GM12801 (cell line): Measurements from ENCODE around the gene AGFG1.
"Not testable (repeated sequence)": the region's sequence is repeated elsewhere in the genome, so short reads cannot be mapped to it uniquely, and the experiment has no call there.

ENCODE experiments used
- TF ChIP-seq, protein P1 (sequence below): IDR thresholded peaks from one replicate; pipeline ENCODE4 v1.5.1; 2011; ENCODE audit warnings: control low read depth; ENCODE audit not compliant: insufficient read length; ENCODE audit errors: extremely low read depth

The AGFG1 gene

DNA sequence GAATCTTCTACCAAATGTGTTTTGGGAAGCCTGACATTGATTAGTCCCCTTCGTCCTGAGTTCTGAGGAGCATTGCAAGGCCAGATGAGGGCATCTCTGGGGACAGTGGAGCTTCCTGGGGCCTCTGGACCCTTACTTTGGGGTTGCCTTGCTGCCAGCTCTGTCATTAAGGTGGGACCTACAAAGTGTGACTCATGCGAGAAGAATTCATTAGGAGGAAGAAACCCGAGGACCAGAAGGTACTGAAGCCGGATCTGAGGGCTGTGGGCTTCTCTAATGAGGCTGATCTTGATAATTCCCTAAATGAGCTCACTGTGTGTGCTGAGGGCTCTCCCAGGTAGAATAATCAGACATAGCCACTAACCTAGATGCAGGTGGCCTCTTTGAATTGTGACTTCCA, 126.0 kb downstream of the AGFG1 start:
- TF ChIP-seq, protein P1, sequence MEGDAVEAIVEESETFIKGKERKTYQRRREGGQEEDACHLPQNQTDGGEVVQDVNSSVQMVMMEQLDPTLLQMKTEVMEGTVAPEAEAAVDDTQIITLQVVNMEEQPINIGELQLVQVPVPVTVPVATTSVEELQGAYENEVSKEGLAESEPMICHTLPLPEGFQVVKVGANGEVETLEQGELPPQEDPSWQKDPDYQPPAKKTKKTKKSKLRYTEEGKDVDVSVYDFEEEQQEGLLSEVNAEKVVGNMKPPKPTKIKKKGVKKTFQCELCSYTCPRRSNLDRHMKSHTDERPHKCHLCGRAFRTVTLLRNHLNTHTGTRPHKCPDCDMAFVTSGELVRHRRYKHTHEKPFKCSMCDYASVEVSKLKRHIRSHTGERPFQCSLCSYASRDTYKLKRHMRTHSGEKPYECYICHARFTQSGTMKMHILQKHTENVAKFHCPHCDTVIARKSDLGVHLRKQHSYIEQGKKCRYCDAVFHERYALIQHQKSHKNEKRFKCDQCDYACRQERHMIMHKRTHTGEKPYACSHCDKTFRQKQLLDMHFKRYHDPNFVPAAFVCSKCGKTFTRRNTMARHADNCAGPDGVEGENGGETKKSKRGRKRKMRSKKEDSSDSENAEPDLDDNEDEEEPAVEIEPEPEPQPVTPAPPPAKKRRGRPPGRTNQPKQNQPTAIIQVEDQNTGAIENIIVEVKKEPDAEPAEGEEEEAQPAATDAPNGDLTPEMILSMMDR, result no peak

DNA sequence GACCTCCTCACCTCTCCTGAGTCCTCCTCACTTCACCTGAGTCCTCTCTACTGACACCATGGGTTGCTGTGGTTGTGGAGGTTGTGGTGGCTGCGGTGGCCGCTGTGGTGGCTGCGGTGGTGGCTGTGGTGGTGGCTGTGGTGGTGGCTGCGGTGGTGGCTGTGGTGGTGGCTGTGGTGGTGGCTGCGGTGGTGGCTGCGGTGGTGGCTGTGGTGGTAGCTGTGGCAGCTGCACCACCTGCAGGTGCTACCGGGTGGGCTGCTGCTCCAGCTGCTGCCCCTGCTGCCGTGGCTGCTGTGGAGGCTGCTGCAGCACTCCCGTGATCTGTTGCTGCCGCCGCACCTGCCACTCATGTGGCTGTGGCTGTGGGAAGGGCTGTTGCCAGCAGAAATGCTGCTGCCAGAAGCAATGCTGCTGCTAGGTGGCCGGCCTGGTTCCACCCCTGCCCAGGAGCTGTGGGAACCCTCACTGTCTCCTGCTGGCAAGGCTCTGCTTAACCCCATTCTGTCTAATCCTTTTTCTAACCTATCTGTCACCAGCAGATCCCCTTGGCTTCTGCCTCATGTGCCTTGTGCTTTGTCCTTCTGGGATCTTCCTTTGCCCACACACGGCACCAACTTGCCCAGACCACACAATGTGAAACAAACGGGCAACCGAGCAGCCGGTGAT, 127.0 kb downstream of the AGFG1 start, which contains the start of gene SCYGR2:
SCYGR2 (plus strand) TSS at position 59 of the 669 bp plus-strand sequence; CDS start at position 59, 0 bp downstream.
- TF ChIP-seq, protein P1, result not testable (repeated sequence)

DNA sequence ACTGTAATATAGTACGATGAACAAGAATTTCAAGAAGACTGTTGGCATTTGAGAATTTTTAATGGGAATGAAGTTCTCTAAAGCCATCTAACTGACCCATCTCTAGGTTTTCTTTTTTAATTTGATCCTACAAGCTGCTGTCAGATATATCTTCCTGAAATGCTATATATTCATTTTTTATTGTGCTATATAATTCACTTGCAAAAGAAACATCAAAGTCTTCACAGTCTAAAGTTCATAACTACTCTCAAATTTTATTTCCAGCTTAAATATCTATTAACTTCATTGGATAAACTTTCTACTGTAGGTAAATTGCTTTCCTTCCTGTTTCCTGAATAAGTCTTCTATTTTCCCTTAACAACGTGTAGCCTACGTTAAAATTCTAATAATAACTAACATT, 130.4 kb downstream of the AGFG1 start:
- TF ChIP-seq, protein P1, result no peak

DNA sequence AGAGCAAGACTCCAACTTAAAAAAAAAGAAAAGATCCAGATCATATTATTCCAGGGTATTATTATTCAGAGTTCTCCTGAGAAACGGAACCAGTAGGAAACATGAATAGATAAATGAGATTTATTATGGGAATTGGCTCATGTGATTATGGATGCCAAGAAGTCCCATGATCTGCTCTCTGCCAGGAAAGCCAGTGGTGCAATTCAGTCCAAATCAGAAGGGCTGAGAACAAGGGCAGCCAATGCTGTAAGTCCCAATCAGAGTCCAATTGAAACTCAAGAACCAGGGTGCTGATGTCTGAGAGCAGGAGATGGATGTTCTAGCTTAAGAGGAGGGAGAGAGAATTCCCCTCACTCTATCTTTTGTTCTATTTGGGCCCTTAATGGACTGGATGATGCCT, 134.5 kb downstream of the AGFG1 start:
- TF ChIP-seq, protein P1, result no peak

DNA sequence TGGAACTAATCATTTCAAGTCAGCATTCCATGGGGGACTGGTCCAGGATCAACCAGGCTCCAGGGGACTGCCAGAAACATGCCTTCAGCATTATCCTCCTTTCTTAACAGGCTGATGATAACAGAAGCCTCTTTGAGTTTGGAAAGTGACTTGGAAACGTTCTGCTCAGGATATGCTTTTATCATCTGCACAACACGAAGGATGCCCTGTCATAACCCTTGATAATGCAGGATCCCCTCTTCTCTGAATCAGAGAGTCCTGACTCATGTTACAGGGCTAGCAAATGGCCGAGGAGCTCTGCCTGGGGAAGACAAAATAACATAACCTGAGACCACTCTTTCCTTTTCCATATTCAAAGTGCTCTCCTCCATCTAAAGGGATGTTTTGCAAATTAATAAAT, 136.0 kb downstream of the AGFG1 start:
- TF ChIP-seq, protein P1, result no peak

DNA sequence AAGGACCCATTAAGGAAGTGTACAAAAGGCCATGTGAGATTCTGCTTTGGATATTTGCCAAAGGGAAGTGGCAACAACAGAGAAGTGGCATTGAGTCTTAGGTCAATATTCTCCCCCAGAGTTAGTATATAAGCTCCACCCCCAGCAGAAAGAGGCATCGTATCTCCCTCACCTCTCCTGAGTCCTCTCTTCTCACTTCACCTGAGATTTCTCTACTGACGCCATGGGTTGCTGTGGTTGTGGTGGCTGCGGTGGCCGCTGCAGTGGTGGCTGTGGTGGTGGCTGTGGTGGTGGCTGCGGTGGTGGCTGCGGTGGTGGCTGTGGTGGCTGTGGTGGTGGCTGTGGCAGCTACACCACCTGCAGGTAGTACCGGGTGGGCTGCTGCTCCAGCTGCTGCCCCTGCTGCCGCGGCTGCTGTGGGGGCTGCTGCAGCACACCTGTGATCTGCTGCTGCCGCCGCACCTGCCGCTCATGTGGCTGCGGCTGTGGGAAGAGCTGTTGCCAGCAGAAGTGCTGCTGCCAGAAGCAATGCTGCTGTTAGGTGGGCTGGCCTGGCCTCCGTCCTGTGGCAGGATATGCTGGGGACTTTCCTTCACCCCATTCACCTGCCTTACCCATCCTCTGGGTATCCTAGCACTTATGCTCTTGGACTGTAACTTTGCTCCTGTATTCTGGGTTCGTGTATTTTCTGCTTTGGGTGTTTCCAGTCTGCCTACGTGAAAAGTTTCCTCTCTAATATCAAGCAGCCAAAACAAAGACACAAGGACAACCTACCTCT, 136.8 kb downstream of the AGFG1 start:
- TF ChIP-seq, protein P1, result no peak

DNA sequence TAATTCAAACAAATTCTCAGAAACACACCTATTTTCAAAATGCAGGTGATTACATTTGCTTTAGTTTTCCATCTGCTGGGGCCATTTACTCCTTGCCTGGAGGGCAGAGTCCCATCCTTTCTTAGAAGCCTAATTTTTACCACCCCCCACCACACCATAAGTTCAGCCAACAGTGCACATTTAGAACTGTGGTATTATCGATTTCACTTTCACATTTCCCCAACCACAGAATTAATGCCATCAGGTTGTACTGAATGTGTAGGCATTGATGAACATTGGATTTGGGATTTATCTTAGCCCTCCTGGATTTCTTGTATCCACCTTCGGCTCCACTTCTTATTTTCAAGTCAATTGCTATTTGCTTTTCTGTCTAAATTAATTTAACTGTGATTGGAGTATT, 138.2 kb downstream of the AGFG1 start:
- TF ChIP-seq, protein P1, result no peak
